BE2C (cell line): Measurements from ENCODE around the gene IL11RA. TPM values are rescaled to one million over a fixed set of nuclear protein-coding genes. Genes with fewer than 3 reads are reported as not detected.

Source experiments
- DNase-seq: peaks from one replicate; pipeline ENCODE4 v3.0.0-alpha.2; 2020
- H3K27me3 ChIP-seq: fragments of 250-450 bp; sonication (Bioruptor Pico); 2 replicates; pipeline ENCODE4 v1.5.1; 2020; ENCODE audit warnings: mild to moderate bottlenecking
- H3K36me3 ChIP-seq: fragments of 250-450 bp; sonication (Bioruptor Pico); 2 replicates; pipeline ENCODE4 v1.5.1; 2020; ENCODE audit warnings: mild to moderate bottlenecking
- H3K4me1 ChIP-seq: fragments of 250-450 bp; sonication (Bioruptor Pico); 2 replicates; pipeline ENCODE4 v1.5.1; 2020
- H3K4me3 ChIP-seq: 2 replicates; pipeline ENCODE4 v1.5.1; 2011; ENCODE audit warnings: low read depth, low read length
- H3K9me3 ChIP-seq: fragments of 250-450 bp; sonication (Bioruptor Pico); 2 replicates; pipeline ENCODE4 v1.5.1; 2020
- CTCF ChIP-seq: IDR thresholded peaks from 2 replicates; pipeline ENCODE4 v1.5.1; 2012; ENCODE audit warnings: mild to moderate bottlenecking, low read depth, low read length
- polyA plus RNA-seq: library from polyadenylated mRNA; unstranded; fragments of >200 nt; gene quantifications from one replicate; pipeline ENCODE4 v1.2.1, GENCODE V29; 2012; ENCODE audit warnings: low read depth, missing spikeins; ENCODE audit not compliant: insufficient read length, insufficient read depth

Gene IL11RA
- polyA plus RNA-seq = 32.9 TPM

- no peaks in the 10 kb centered on the region for H3K27me3 ChIP-seq
- H3K36me3 ChIP-seq = peaks cover 14% of the 10 kb centered on the region
- no peaks in the 10 kb centered on the region for H3K9me3 ChIP-seq
- peaks cover 44% of the 10 kb centered on the region for H3K4me1 ChIP-seq
- peak within 1 kb of the TSS; percentile 59 for H3K4me3 ChIP-seq
- TF ChIP-seq CTCF = no peak
- peak; percentile 76 for DNase-seq
These were observed at the start of gene IL11RA for GRCh38 chr9:34651876-34652601. TSS of gene IL11RA (plus strand) at chr9:34652185. CDS start at chr9:34655218, 3,033 bp downstream.

DNA sequence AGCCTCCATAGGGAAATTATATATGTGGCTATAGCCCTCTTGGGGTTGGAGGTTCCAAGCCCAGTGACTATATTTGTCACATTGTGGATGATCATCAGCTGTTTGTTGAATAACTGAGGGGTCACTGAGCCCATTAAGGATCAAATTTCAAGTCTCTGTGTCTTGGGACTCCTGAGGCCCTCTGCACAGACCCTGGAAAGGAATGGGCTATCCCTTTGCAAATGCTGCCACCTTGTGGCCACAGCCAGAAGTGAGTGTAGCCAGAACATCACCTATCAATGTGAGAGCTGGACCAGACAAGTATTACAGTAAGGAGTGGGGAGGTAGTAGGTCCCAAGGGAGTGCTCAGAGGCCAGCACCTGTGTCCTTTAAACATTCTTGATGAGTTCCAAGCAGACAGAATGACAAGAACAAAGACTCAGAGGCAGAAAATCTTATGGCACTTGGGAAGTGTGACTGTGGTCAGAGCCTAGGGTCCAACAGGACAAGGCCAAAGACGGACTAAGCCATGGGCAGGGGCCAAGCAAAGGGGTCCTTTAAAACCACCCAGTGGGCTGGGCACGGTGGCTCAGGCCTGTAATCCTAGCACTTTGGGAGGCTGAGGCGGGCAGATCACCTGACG is 48.3 kb upstream of the IL11RA start:
- Histone ChIP-seq H3K27me3 (no peaks in the 10 kb centered on the region), H3K4me3 (no peak overlapping the region), H3K9me3 (no peaks in the 10 kb centered on the region), H3K4me1 (peaks cover 7% of the 10 kb centered on the region), H3K36me3 (no peaks in the 10 kb centered on the region)
- TF ChIP-seq CTCF = peak; percentile 96
- DNase-seq = peak; percentile 86

- no peak for DNase-seq
- Histone ChIP-seq H3K4me1 (no peaks in the 10 kb centered on the region; the same call in 1 of the 2 replicates), H3K9me3 (no peaks in the 10 kb centered on the region), H3K36me3 (no peaks in the 10 kb centered on the region), H3K27me3 (no peaks in the 10 kb centered on the region), H3K4me3 (no peak overlapping the region)
- no peak for TF ChIP-seq CTCF
These were observed 45.8 kb upstream of the IL11RA start for GRCh38 chr9:34606190-34606589.

DNA sequence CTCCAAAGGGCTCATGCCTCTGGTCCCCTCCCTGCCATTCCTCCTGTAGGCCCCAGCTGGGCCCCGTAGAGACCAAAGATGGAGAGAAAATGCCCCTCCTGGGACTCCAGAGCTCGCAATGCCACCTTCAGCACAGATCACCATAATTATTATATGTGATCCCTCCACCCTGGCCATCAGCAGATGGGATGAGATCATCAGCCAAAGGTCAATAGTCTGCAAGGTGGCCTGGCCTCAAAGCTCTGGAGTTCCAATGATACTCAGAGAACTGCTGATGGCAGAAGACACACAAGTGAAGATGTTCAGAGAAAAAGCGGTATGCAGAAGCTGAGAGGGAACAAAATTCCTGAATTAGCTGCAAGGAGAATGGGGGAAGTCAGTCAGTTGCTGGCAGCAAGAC is 45.1 kb upstream of the IL11RA start:
- Histone ChIP-seq H3K36me3 (no peaks in the 10 kb centered on the region), H3K4me3 (no peak overlapping the region), H3K4me1 (no peaks in the 10 kb centered on the region; the same call in 1 of the 2 replicates), H3K27me3 (no peaks in the 10 kb centered on the region), H3K9me3 (no peaks in the 10 kb centered on the region)
- DNase-seq = no peak
- no peak for TF ChIP-seq CTCF

- Histone ChIP-seq H3K4me3 (no peak overlapping the region), H3K27me3 (no peaks in the 10 kb centered on the region), H3K36me3 (no peaks in the 10 kb centered on the region), H3K9me3 (no peaks in the 10 kb centered on the region), H3K4me1 (no peaks in the 10 kb centered on the region; the same call in 1 of the 2 replicates)
- no peak for TF ChIP-seq CTCF
- no peak for DNase-seq
These were observed 44.7 kb upstream of the IL11RA start for GRCh38 chr9:34607331-34607730.
